ENCODE results near the gene RIMBP2.
"Not testable (repeated sequence)": the region's sequence is repeated elsewhere in the genome, so short reads cannot be mapped to it uniquely, and the experiment has no call there.

Gene RIMBP2

GRCh38 chr12:130702966-130703732, 12.9 kb downstream of the RIMBP2 start:
- H3K9ac ChIP-seq (ENCODE audit: low read length): no peak overlapping the region
- no peaks in the 10 kb centered on the region for H3K9me3 ChIP-seq (ENCODE audit: control insufficient read depth, low read depth, low read length)
- no peaks in the 10 kb centered on the region for H3K27me3 ChIP-seq (ENCODE audit: control insufficient read depth, insufficient read depth, low read length)
- no peak overlapping the region for H3K4me3 ChIP-seq (ENCODE audit: low read length)
- no peak overlapping the region for H3K27ac ChIP-seq (ENCODE audit: low read length)
- no peaks in the 10 kb centered on the region for H3K4me1 ChIP-seq (ENCODE audit: control insufficient read depth, low read depth, low read length)
- H3K36me3 ChIP-seq (ENCODE audit: control insufficient read depth, low read depth, low read length): no peaks in the 10 kb centered on the region

GRCh38 chr12:130701402-130701744, 14.7 kb downstream of the RIMBP2 start:
- Histone ChIP-seq H3K4me3 (ENCODE audit: low read length) (no peak overlapping the region), H3K36me3 (ENCODE audit: control insufficient read depth, low read depth, low read length) (no peaks in the 10 kb centered on the region), H3K27me3 (ENCODE audit: control insufficient read depth, insufficient read depth, low read length) (no peaks in the 10 kb centered on the region), H3K9me3 (ENCODE audit: control insufficient read depth, low read depth, low read length) (no peaks in the 10 kb centered on the region), H3K4me1 (ENCODE audit: control insufficient read depth, low read depth, low read length) (no peaks in the 10 kb centered on the region), H3K9ac (ENCODE audit: low read length) (no peak overlapping the region), H3K27ac (ENCODE audit: low read length) (no peak overlapping the region)

- H3K9me3 ChIP-seq (ENCODE audit: control insufficient read depth, low read depth, low read length): no peaks in the 10 kb centered on the region
- no peak overlapping the region for H3K9ac ChIP-seq (ENCODE audit: low read length)
- H3K27ac ChIP-seq (ENCODE audit: low read length): no peak overlapping the region
- H3K4me3 ChIP-seq (ENCODE audit: low read length): no peak overlapping the region
- no peaks in the 10 kb centered on the region for H3K36me3 ChIP-seq (ENCODE audit: control insufficient read depth, low read depth, low read length)
- H3K27me3 ChIP-seq (ENCODE audit: control insufficient read depth, insufficient read depth, low read length): no peaks in the 10 kb centered on the region
- no peaks in the 10 kb centered on the region for H3K4me1 ChIP-seq (ENCODE audit: control insufficient read depth, low read depth, low read length)
These were observed 15.4 kb downstream of the RIMBP2 start for GRCh38 chr12:130700492-130701401.

- H3K9ac ChIP-seq (ENCODE audit: low read length): no peak overlapping the region
- no peak overlapping the region for H3K4me3 ChIP-seq (ENCODE audit: low read length)
- H3K27me3 ChIP-seq (ENCODE audit: control insufficient read depth, insufficient read depth, low read length): no peaks in the 10 kb centered on the region
These were observed 18.0 kb downstream of the RIMBP2 start for GRCh38 chr12:130698106-130698505.

GRCh38 chr12:130696379-130697100, 19.6 kb downstream of the RIMBP2 start:
- Histone ChIP-seq H3K9me3 (ENCODE audit: control insufficient read depth, low read depth, low read length) (no peaks in the 10 kb centered on the region), H3K36me3 (ENCODE audit: control insufficient read depth, low read depth, low read length) (no peaks in the 10 kb centered on the region), H3K9ac (ENCODE audit: low read length) (no peak overlapping the region), H3K4me3 (ENCODE audit: low read length) (no peak overlapping the region), H3K27me3 (ENCODE audit: control insufficient read depth, insufficient read depth, low read length) (no peaks in the 10 kb centered on the region), H3K4me1 (ENCODE audit: control insufficient read depth, low read depth, low read length) (no peaks in the 10 kb centered on the region), H3K27ac (ENCODE audit: low read length) (no peak overlapping the region)

More at GRCh38 chr12:130698106-130698505, 18.0 kb downstream of the RIMBP2 start:
- no peak overlapping the region for H3K27ac ChIP-seq (ENCODE audit: low read length)
- H3K9me3 ChIP-seq (ENCODE audit: control insufficient read depth, low read depth, low read length): no peaks in the 10 kb centered on the region
- H3K36me3 ChIP-seq (ENCODE audit: control insufficient read depth, low read depth, low read length): no peaks in the 10 kb centered on the region
- H3K4me1 ChIP-seq (ENCODE audit: control insufficient read depth, low read depth, low read length): no peaks in the 10 kb centered on the region

GRCh38 chr12:130695061-130695460, 21.0 kb downstream of the RIMBP2 start:
- Histone ChIP-seq H3K4me3 (ENCODE audit: low read length) (no peak overlapping the region), H3K27me3 (ENCODE audit: control insufficient read depth, insufficient read depth, low read length) (no peaks in the 10 kb centered on the region), H3K36me3 (ENCODE audit: control insufficient read depth, low read depth, low read length) (no peaks in the 10 kb centered on the region), H3K9ac (ENCODE audit: low read length) (no peak overlapping the region), H3K27ac (ENCODE audit: low read length) (no peak overlapping the region), H3K4me1 (ENCODE audit: control insufficient read depth, low read depth, low read length) (no peaks in the 10 kb centered on the region), H3K9me3 (ENCODE audit: control insufficient read depth, low read depth, low read length) (no peaks in the 10 kb centered on the region)

- Histone ChIP-seq H3K9me3 (ENCODE audit: control insufficient read depth, low read depth, low read length) (no peaks in the 10 kb centered on the region), H3K4me1 (ENCODE audit: control insufficient read depth, low read depth, low read length) (no peaks in the 10 kb centered on the region), H3K36me3 (ENCODE audit: control insufficient read depth, low read depth, low read length) (no peaks in the 10 kb centered on the region), H3K27me3 (ENCODE audit: control insufficient read depth, insufficient read depth, low read length) (no peaks in the 10 kb centered on the region), H3K27ac (ENCODE audit: low read length) (no peak overlapping the region), H3K9ac (ENCODE audit: low read length) (no peak overlapping the region), H3K4me3 (ENCODE audit: low read length) (no peak overlapping the region)
These were observed 26.4 kb downstream of the RIMBP2 start for GRCh38 chr12:130689408-130690405.

- H3K4me3 ChIP-seq (ENCODE audit: low read length); H3K27ac ChIP-seq (ENCODE audit: low read length); H3K27me3 ChIP-seq (ENCODE audit: control insufficient read depth, insufficient read depth, low read length); H3K36me3 ChIP-seq (ENCODE audit: control insufficient read depth, low read depth, low read length); H3K4me1 ChIP-seq (ENCODE audit: control insufficient read depth, low read depth, low read length); H3K9ac ChIP-seq (ENCODE audit: low read length); H3K9me3 ChIP-seq (ENCODE audit: control insufficient read depth, low read depth, low read length): not testable (repeated sequence)
These were observed 27.1 kb downstream of the RIMBP2 start for GRCh38 chr12:130688999-130689398.

GRCh38 chr12:130687796-130688778, 28.0 kb downstream of the RIMBP2 start:
- no peaks in the 10 kb centered on the region for H3K27me3 ChIP-seq (ENCODE audit: control insufficient read depth, insufficient read depth, low read length)
- no peaks in the 10 kb centered on the region for H3K9me3 ChIP-seq (ENCODE audit: control insufficient read depth, low read depth, low read length)
- H3K36me3 ChIP-seq (ENCODE audit: control insufficient read depth, low read depth, low read length): no peaks in the 10 kb centered on the region
- H3K4me1 ChIP-seq (ENCODE audit: control insufficient read depth, low read depth, low read length): no peaks in the 10 kb centered on the region
- no peak overlapping the region for H3K9ac ChIP-seq (ENCODE audit: low read length)
- H3K4me3 ChIP-seq (ENCODE audit: low read length): no peak overlapping the region
- H3K27ac ChIP-seq (ENCODE audit: low read length): no peak overlapping the region

GRCh38 chr12:130687190-130687589, 28.9 kb downstream of the RIMBP2 start:
- Histone ChIP-seq H3K36me3 (ENCODE audit: control insufficient read depth, low read depth, low read length) (no peaks in the 10 kb centered on the region), H3K27me3 (ENCODE audit: control insufficient read depth, insufficient read depth, low read length) (no peaks in the 10 kb centered on the region), H3K4me1 (ENCODE audit: control insufficient read depth, low read depth, low read length) (no peaks in the 10 kb centered on the region), H3K4me3 (ENCODE audit: low read length) (no peak overlapping the region), H3K27ac (ENCODE audit: low read length) (no peak overlapping the region), H3K9ac (ENCODE audit: low read length) (no peak overlapping the region), H3K9me3 (ENCODE audit: control insufficient read depth, low read depth, low read length) (no peaks in the 10 kb centered on the region)
